ENCODE measurements around the gene LTBP2.

The LTBP2 gene

DNA sequence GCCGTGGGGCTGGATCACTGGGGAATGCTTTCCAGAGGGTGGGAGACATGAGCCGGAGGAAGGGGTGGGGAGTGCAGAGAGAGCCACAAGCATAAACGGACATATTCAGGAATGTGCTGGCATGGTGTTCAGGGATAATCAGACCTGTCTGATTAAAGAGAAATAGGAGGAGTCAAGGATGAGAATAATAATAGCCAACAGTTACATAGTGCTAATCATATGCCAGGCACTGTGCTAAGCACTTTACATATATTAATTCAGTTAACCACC is 43.7 kb downstream of the LTBP2 start:
- peaks cover 16% of the 10 kb centered on the region for H3K4me1 ChIP-seq (ENCODE audit: control insufficient read depth, insufficient read depth, low read length)
- WGBS, 2 experiments = 93 to 95% methylated on average over 3 of the region's 3 CpGs
- no peaks in the 10 kb centered on the region for H3K27me3 ChIP-seq (ENCODE audit: control insufficient read depth, insufficient read depth, low read length, poor library complexity, severe bottlenecking)
- H3K27ac ChIP-seq (ENCODE audit: insufficient read depth, low read depth, low read length, poor library complexity, severe bottlenecking) = no peak overlapping the region
- no peaks in the 10 kb centered on the region for H3K36me3 ChIP-seq (ENCODE audit: control insufficient read depth, insufficient read depth, low read length)
- H3K9me3 ChIP-seq (ENCODE audit: control insufficient read depth, low read length) = no peaks in the 10 kb centered on the region
- no peak overlapping the region for H3K4me3 ChIP-seq (ENCODE audit: insufficient read depth, low read depth, low read length)

DNA sequence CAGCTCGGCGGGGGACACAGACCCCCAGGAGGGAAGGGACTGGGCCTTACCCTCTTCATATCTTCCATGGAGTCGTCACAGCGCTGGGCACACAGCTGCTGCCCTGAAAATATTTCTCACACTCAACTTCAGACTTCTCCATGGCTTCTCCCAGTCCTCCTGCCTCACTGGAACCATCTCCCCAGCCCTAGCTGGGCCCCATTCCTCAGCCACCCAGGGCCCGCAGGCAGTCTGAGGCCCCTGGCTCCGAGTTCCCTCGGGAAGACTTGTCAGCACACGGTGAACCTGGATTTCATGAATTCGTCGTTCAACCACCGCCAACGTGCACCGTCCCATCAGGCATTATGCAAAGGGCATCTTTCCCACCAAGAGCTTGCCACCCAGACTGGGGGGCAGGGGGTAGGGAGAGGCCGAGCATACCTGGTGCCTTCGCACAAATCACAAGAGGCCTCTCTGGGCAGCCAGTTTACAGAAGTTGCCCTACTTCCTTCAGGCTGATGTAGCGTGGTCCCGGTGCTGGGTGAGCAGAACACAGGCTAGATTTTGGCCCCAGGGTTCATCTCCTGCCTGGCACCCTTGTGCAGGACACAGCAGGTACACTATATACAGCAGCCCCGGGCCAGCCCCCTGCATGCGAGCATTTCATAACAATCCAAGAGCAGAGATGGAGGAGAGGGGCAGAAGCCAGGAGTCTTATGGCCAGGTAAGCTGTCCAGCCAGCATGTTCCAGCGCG is 44.2 kb downstream of the LTBP2 start:
- Histone ChIP-seq H3K9me3 (ENCODE audit: control insufficient read depth, low read length) (no peaks in the 10 kb centered on the region), H3K36me3 (ENCODE audit: control insufficient read depth, insufficient read depth, low read length) (no peaks in the 10 kb centered on the region), H3K4me3 (ENCODE audit: insufficient read depth, low read depth, low read length) (no peak overlapping the region), H3K4me1 (ENCODE audit: control insufficient read depth, insufficient read depth, low read length) (peaks cover 11% of the 10 kb centered on the region), H3K27ac (ENCODE audit: insufficient read depth, low read depth, low read length, poor library complexity, severe bottlenecking) (no peak overlapping the region), H3K27me3 (ENCODE audit: control insufficient read depth, insufficient read depth, low read length, poor library complexity, severe bottlenecking) (no peaks in the 10 kb centered on the region)
- 95% methylated on average over 21 of the region's 21 CpGs for WGBS, 2 experiments

DNA sequence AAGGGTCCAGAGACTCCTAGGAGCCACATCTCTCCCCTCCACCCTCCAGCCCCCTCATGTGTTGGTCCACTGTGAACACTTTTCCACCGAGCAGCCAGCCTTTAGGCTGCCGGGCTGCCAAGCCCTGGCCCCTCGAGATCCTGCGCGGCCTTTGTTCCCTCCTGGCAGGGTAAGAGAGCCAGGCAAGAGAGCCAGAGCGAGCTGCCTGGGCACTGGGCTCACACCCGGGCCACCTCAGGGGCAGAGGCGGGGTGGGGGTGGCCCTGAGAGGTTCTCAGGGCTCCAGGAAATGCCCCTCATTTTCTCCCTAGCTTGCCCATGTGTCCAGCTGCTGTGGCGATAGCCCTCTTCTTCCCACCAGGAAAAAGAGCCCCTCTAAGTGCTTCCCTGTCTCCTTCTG is 44.8 kb downstream of the LTBP2 start:
- Histone ChIP-seq H3K4me3 (ENCODE audit: insufficient read depth, low read depth, low read length) (no peak overlapping the region), H3K9me3 (ENCODE audit: control insufficient read depth, low read length) (no peaks in the 10 kb centered on the region), H3K27ac (ENCODE audit: insufficient read depth, low read depth, low read length, poor library complexity, severe bottlenecking) (no peak overlapping the region), H3K36me3 (ENCODE audit: control insufficient read depth, insufficient read depth, low read length) (no peaks in the 10 kb centered on the region), H3K4me1 (ENCODE audit: control insufficient read depth, insufficient read depth, low read length) (peaks cover 5% of the 10 kb centered on the region), H3K27me3 (ENCODE audit: control insufficient read depth, insufficient read depth, low read length, poor library complexity, severe bottlenecking) (no peaks in the 10 kb centered on the region)
- WGBS, 2 experiments = 90 to 92% methylated on average over 9 of the region's 9 CpGs

GRCh38 chr14:74566174-74567141 is 45.6 kb downstream of the LTBP2 start:
- Histone ChIP-seq H3K9me3 (ENCODE audit: control insufficient read depth, low read length) (no peaks in the 10 kb centered on the region), H3K4me3 (ENCODE audit: insufficient read depth, low read depth, low read length) (no peak overlapping the region), H3K36me3 (ENCODE audit: control insufficient read depth, insufficient read depth, low read length) (no peaks in the 10 kb centered on the region), H3K27ac (ENCODE audit: insufficient read depth, low read depth, low read length, poor library complexity, severe bottlenecking) (no peak overlapping the region), H3K4me1 (ENCODE audit: control insufficient read depth, insufficient read depth, low read length) (no peaks in the 10 kb centered on the region), H3K27me3 (ENCODE audit: control insufficient read depth, insufficient read depth, low read length, poor library complexity, severe bottlenecking) (no peaks in the 10 kb centered on the region)
- 83 to 85% methylated on average over 15 of the region's 15 CpGs for WGBS, 2 experiments

GRCh38 chr14:74563586-74564159 is 48.4 kb downstream of the LTBP2 start:
- no peak overlapping the region for H3K27ac ChIP-seq (ENCODE audit: insufficient read depth, low read depth, low read length, poor library complexity, severe bottlenecking)
- WGBS, 2 experiments = 95 to 100% methylated on average over 3 of the region's 3 CpGs
- no peaks in the 10 kb centered on the region for H3K9me3 ChIP-seq (ENCODE audit: control insufficient read depth, low read length)
- no peaks in the 10 kb centered on the region for H3K27me3 ChIP-seq (ENCODE audit: control insufficient read depth, insufficient read depth, low read length, poor library complexity, severe bottlenecking)
- H3K4me3 ChIP-seq (ENCODE audit: insufficient read depth, low read depth, low read length) = no peak overlapping the region
- no peaks in the 10 kb centered on the region for H3K4me1 ChIP-seq (ENCODE audit: control insufficient read depth, insufficient read depth, low read length)
- H3K36me3 ChIP-seq (ENCODE audit: control insufficient read depth, insufficient read depth, low read length) = no peaks in the 10 kb centered on the region

DNA sequence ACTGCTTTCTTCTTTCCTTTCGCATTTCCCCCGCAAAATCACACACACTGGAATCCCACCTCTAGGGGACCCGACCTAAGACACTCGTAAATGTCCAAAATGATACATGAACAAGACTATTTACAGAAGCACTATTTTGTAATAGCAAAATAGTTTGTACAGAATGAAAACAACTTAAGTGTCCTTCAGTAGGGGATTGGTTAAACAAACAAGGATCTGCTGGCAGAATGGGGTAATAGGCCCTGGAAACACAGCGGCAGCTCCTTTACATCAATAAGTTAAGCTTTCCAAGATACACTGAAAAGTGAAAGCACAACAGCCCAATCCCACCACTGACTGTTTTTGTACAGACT is 48.8 kb downstream of the LTBP2 start:
- no peak overlapping the region for H3K27ac ChIP-seq (ENCODE audit: insufficient read depth, low read depth, low read length, poor library complexity, severe bottlenecking)
- H3K27me3 ChIP-seq (ENCODE audit: control insufficient read depth, insufficient read depth, low read length, poor library complexity, severe bottlenecking) = no peaks in the 10 kb centered on the region
- H3K4me1 ChIP-seq (ENCODE audit: control insufficient read depth, insufficient read depth, low read length) = no peaks in the 10 kb centered on the region
- no peak overlapping the region for H3K4me3 ChIP-seq (ENCODE audit: insufficient read depth, low read depth, low read length)
- WGBS, 2 experiments = 95 to 96% methylated on average over 4 to 5 of the region's 5 CpGs
- no peaks in the 10 kb centered on the region for H3K9me3 ChIP-seq (ENCODE audit: control insufficient read depth, low read length)
- no peaks in the 10 kb centered on the region for H3K36me3 ChIP-seq (ENCODE audit: control insufficient read depth, insufficient read depth, low read length)

- Histone ChIP-seq H3K9me3 (ENCODE audit: control insufficient read depth, low read length) (no peaks in the 10 kb centered on the region), H3K4me1 (ENCODE audit: control insufficient read depth, insufficient read depth, low read length) (no peaks in the 10 kb centered on the region), H3K27ac (ENCODE audit: insufficient read depth, low read depth, low read length, poor library complexity, severe bottlenecking) (no peak overlapping the region), H3K36me3 (ENCODE audit: control insufficient read depth, insufficient read depth, low read length) (no peaks in the 10 kb centered on the region), H3K27me3 (ENCODE audit: control insufficient read depth, insufficient read depth, low read length, poor library complexity, severe bottlenecking) (no peaks in the 10 kb centered on the region), H3K4me3 (ENCODE audit: insufficient read depth, low read depth, low read length) (no peak overlapping the region)
- WGBS, 2 experiments = 83% methylated on average over 3 of the region's 3 CpGs
Measured at GRCh38 chr14:74562515-74563232, 49.4 kb downstream of the LTBP2 start.

GRCh38 chr14:74558655-74559054 is 53.4 kb downstream of the LTBP2 start:
- no peaks in the 10 kb centered on the region for H3K4me1 ChIP-seq (ENCODE audit: control insufficient read depth, insufficient read depth, low read length)
- no peaks in the 10 kb centered on the region for H3K36me3 ChIP-seq (ENCODE audit: control insufficient read depth, insufficient read depth, low read length)
- H3K4me3 ChIP-seq (ENCODE audit: insufficient read depth, low read depth, low read length) = no peak overlapping the region
- WGBS, 2 experiments = 100% methylated on average over 1 of the region's 1 CpG
- no peaks in the 10 kb centered on the region for H3K9me3 ChIP-seq (ENCODE audit: control insufficient read depth, low read length)
- H3K27me3 ChIP-seq (ENCODE audit: control insufficient read depth, insufficient read depth, low read length, poor library complexity, severe bottlenecking) = no peaks in the 10 kb centered on the region
- H3K27ac ChIP-seq (ENCODE audit: insufficient read depth, low read depth, low read length, poor library complexity, severe bottlenecking) = no peak overlapping the region

DNA sequence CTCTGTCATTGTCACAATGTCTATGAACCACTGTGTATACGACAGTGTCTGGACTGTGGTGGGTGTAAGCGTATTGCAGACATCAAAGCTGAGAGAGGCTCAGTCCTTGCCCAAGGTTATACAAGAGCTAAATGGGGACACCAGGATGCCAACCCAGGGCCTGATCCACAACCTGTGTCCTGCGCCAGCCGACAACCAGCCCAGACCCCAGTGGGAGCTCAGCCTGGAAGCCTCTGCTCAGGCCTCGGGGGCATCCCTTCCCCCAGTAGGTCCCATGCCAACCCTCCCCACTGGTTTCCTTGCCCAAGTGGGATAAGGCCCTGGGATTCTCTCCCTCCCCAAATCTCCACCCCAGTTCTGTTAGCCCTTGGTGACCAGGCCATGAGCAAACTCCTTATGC is 54.3 kb downstream of the LTBP2 start:
- Histone ChIP-seq H3K4me3 (ENCODE audit: insufficient read depth, low read depth, low read length) (no peak overlapping the region), H3K27me3 (ENCODE audit: control insufficient read depth, insufficient read depth, low read length, poor library complexity, severe bottlenecking) (no peaks in the 10 kb centered on the region), H3K4me1 (ENCODE audit: control insufficient read depth, insufficient read depth, low read length) (no peaks in the 10 kb centered on the region), H3K9me3 (ENCODE audit: control insufficient read depth, low read length) (no peaks in the 10 kb centered on the region), H3K27ac (ENCODE audit: insufficient read depth, low read depth, low read length, poor library complexity, severe bottlenecking) (no peak overlapping the region), H3K36me3 (ENCODE audit: control insufficient read depth, insufficient read depth, low read length) (no peaks in the 10 kb centered on the region)
- WGBS, 2 experiments = 85 to 88% methylated on average over 5 of the region's 5 CpGs

Data from ectodermal cell (in vitro differentiated cells).